HL-60 (cell line): Measurements from ENCODE around the gene R3HDM2.
"Not testable (repeated sequence)": the region's sequence is repeated elsewhere in the genome, so short reads cannot be mapped to it uniquely, and the experiment has no call there.

Experiments
- DNase-seq, 2 experiments: peaks; one replicate each; pipeline ENCODE4 v3.0.0-alpha.2; 2010 to 2020; ENCODE audit warnings: low read depth in 1 of 2, low spot score in 1 of 2
- H3K27ac ChIP-seq: fragments of 250-450 bp; sonication (Bioruptor Pico); replicated peaks from 2 replicates; pipeline ENCODE4 v1.5.1; 2020; ENCODE audit warnings: mild to moderate bottlenecking, moderate library complexity
- H3K27me3 ChIP-seq: fragments of 250-450 bp; sonication (Bioruptor Pico); 2 replicates; pipeline ENCODE4 v1.5.1; 2021; ENCODE audit warnings: mild to moderate bottlenecking, moderate library complexity; ENCODE audit not compliant: insufficient read depth, poor library complexity, severe bottlenecking
- H3K4me3 ChIP-seq: replicated peaks from 2 replicates; pipeline ENCODE4 v1.5.1; 2011; ENCODE audit warnings: mild to moderate bottlenecking, control low read depth, low read length; ENCODE audit not compliant: insufficient read depth
- GABPA ChIP-seq: IDR thresholded peaks from 2 replicates; pipeline ENCODE4 v1.6.1; 2012; ENCODE audit warnings: low read depth
- POLR2AphosphoS5 ChIP-seq: IDR thresholded peaks from 2 replicates; pipeline ENCODE4 v1.6.1; 2012; ENCODE audit warnings: low read depth
- SPI1 ChIP-seq: IDR thresholded peaks from 2 replicates; pipeline ENCODE4 v1.6.1; 2012; ENCODE audit warnings: low read depth, mild to moderate bottlenecking, borderline replicate concordance
- TF ChIP-seq, protein P1 (sequence below): IDR thresholded peaks from one replicate; pipeline ENCODE4 v1.5.1; 2011; ENCODE audit warnings: low read length, control low read depth, inconsistent platforms; ENCODE audit not compliant: insufficient read depth
- TF ChIP-seq, protein P2 (sequence below): IDR thresholded peaks from 2 replicates; pipeline ENCODE4 v1.6.1; 2012; ENCODE audit warnings: low read depth; ENCODE audit not compliant: insufficient replicate concordance

Gene R3HDM2

DNA sequence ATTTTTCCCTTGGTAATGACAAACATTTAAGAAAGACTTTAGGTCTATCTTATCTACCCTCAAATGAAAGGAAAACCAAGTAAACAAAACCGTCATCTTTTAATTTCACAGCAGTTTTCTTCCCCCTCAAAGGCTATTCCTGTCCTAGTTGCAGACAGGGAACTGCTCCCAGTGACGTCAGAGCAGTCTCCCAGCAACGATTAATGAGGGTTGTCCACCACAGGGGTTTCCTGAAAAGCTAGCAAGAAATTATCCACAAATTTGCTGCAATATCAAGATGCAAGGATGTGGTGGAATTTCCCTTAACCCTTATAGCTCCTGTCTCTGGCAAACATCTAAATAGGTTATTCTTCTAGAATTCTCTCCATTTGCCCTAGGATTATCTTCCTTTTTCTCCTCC lies 90.7 kb downstream of the R3HDM2 start:
- Histone ChIP-seq H3K4me3 (no peak overlapping the region), H3K27ac (peak overlapping the region; percentile 21; the same call in 1 of the 2 replicates), H3K27me3 (no peaks in the 10 kb centered on the region)
- peak; percentile 20 to 25 for DNase-seq
- TF ChIP-seq GABPA: no peak

DNA sequence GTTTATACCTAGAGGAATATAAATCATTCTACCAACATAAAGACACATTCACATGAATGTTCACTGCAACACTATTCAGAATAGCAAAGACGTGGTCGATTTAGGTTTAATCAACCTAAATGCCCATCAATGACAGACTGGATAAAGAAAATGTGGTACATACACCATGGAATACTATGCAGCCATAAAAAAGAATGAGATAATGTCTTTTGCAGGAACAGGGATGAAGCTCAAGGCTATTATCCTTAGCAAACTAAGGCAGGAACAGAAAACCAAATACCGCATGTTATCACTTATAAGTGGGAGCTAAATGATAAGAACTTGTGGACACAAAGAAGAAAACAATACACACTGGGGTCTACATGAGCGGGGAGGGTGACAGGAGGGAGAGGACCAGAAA lies 94.5 kb downstream of the R3HDM2 start:
- not testable (repeated sequence) for H3K27ac ChIP-seq, H3K27me3 ChIP-seq, H3K4me3 ChIP-seq, DNase-seq

DNA sequence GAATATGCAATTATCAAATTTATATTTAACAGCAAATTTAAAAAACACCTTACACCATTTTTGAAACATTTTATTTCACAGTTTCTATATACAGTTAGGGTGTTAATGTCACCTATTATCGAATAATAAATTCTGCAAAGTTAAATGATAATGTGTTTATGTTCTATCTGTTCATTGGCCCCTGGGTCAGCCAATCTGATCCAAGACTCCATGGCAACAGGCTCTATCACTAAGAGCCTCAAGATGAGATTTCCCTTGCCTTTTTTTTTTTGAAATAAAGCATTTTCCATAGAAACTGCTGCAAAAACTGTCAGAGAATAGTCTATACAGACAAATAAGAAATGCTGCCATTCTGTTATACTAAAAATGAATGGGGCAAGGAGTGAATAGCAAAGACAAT lies 96.6 kb downstream of the R3HDM2 start:
- Histone ChIP-seq H3K27me3 (no peaks in the 10 kb centered on the region), H3K27ac (no peak overlapping the region), H3K4me3 (no peak overlapping the region)
- DNase-seq: no peak
- TF ChIP-seq POLR2AphosphoS5: no peak
- TF ChIP-seq, protein P1, sequence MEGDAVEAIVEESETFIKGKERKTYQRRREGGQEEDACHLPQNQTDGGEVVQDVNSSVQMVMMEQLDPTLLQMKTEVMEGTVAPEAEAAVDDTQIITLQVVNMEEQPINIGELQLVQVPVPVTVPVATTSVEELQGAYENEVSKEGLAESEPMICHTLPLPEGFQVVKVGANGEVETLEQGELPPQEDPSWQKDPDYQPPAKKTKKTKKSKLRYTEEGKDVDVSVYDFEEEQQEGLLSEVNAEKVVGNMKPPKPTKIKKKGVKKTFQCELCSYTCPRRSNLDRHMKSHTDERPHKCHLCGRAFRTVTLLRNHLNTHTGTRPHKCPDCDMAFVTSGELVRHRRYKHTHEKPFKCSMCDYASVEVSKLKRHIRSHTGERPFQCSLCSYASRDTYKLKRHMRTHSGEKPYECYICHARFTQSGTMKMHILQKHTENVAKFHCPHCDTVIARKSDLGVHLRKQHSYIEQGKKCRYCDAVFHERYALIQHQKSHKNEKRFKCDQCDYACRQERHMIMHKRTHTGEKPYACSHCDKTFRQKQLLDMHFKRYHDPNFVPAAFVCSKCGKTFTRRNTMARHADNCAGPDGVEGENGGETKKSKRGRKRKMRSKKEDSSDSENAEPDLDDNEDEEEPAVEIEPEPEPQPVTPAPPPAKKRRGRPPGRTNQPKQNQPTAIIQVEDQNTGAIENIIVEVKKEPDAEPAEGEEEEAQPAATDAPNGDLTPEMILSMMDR: no peak
- no peak for TF ChIP-seq GABPA

DNA sequence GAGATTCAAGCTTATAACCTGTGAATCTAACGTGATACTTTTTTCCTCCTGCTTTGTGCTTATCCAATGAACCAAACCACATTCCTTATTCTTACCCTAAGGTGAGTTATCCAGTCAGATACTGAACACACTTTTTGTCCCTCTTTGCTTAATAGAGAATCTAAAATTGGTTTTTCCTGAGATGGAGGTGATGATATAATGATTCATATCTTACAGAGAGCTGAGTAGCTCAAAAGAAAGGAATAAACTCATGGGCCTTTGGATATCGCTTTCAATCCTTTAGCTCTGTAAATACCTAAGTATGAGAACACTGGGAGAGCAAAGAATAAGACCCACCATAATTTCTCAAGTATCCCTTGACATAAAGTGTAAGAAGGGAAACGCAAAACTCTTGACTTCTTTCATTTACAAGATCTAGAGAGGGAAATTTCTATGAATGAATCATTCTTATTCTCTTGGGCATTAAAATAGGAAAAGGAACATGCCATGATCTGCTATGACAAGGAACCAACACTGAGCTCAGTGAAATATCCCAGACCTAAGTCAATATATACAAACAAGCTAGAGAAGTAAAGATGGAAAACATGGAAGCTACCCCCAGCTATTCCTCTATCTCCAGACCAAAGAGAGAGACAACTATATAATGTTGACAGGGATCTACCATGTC lies 98.1 kb downstream of the R3HDM2 start:
- DNase-seq: no peak
- TF ChIP-seq, protein P1: no peak
- TF ChIP-seq GABPA (no peak), SPI1 (no peak), POLR2AphosphoS5 (no peak)
- TF ChIP-seq, protein P2, sequence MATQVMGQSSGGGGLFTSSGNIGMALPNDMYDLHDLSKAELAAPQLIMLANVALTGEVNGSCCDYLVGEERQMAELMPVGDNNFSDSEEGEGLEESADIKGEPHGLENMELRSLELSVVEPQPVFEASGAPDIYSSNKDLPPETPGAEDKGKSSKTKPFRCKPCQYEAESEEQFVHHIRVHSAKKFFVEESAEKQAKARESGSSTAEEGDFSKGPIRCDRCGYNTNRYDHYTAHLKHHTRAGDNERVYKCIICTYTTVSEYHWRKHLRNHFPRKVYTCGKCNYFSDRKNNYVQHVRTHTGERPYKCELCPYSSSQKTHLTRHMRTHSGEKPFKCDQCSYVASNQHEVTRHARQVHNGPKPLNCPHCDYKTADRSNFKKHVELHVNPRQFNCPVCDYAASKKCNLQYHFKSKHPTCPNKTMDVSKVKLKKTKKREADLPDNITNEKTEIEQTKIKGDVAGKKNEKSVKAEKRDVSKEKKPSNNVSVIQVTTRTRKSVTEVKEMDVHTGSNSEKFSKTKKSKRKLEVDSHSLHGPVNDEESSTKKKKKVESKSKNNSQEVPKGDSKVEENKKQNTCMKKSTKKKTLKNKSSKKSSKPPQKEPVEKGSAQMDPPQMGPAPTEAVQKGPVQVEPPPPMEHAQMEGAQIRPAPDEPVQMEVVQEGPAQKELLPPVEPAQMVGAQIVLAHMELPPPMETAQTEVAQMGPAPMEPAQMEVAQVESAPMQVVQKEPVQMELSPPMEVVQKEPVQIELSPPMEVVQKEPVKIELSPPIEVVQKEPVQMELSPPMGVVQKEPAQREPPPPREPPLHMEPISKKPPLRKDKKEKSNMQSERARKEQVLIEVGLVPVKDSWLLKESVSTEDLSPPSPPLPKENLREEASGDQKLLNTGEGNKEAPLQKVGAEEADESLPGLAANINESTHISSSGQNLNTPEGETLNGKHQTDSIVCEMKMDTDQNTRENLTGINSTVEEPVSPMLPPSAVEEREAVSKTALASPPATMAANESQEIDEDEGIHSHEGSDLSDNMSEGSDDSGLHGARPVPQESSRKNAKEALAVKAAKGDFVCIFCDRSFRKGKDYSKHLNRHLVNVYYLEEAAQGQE: no peak
- H3K27ac ChIP-seq: no peak overlapping the region

DNA sequence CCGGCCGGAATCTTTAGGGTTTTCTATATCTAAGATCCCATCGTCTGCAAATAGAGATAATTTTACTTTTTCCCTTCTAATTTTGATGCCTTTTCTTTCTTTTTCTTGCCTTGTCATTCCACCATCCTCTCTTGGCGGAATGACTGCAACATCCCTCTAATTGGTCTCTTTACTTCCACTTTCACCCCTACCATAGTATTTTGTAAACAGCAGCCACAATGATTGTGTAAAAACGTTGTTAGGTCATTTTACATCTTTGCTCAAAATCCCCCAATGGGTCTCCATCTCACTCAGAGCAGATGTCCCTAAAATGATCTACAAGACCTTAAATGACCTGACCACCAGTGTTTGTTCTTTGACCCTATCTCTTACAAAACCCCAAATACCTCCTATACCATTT lies 99.9 kb downstream of the R3HDM2 start:
- DNase-seq: peak; percentile 28 to 52
- TF ChIP-seq SPI1 (no peak), GABPA (no peak), POLR2AphosphoS5 (no peak)
- TF ChIP-seq, protein P1: no peak
- TF ChIP-seq, protein P2: no peak
- no peak overlapping the region for H3K4me3 ChIP-seq
- no peaks in the 10 kb centered on the region for H3K27me3 ChIP-seq
- peak overlapping the region; percentile 61 for H3K27ac ChIP-seq

More for the DNA sequence above, 98.1 kb downstream of the R3HDM2 start:
- no peaks in the 10 kb centered on the region for H3K27me3 ChIP-seq
- no peak overlapping the region for H3K4me3 ChIP-seq
